ENCODE results near the gene TRAF6. TPM values are rescaled to one million over a fixed set of nuclear protein-coding genes. Genes with fewer than 3 reads are reported as not detected.

Gene TRAF6
- total RNA-seq, 1 experiment from 2014 or later = 9.3 TPM

- no TSS peak for BruUV-seq (replicated peaks)
- POLR2A ChIA-PET = no interaction called here
Measured at GRCh38 chr11:36459046-36459445, 51.0 kb downstream of the TRAF6 start.

GRCh38 chr11:36458129-36458915 lies 51.8 kb downstream of the TRAF6 start:
- no peak for DNase-seq (ENCODE audit: low read depth, low spot score)
- ATAC-seq = no peak
- intact Hi-C loops (cut with micrococcal nuclease) = no loop called here
- CTCF ChIA-PET = no interaction called here
- Histone ChIP-seq H3K27ac (ENCODE audit: low read depth, low read length) (no peak overlapping the region), H4K20me1 (ENCODE audit: insufficient read depth) (no peaks in the 10 kb centered on the region), H3K27me3 (ENCODE audit: insufficient read depth, low read length) (0 out of 2 replicates have a peak, but pooled peaks cover 4% of the 10 kb centered on the region), H3K9me2 (ENCODE audit: insufficient read depth) (no peaks in the 10 kb centered on the region), H3K9ac (ENCODE audit: low read length) (no peak overlapping the region), H3K36me3 (ENCODE audit: control insufficient read depth in 1 of 2, insufficient read depth in 2 of 2, low read length in 2 of 2) (no peaks in the 10 kb centered on the region), H3K4me3 (replicated peaks in 1 of 2; ENCODE audit: low read depth in 1 of 2, low read length in 2 of 2) (no peak overlapping the region), H3K4me2 (ENCODE audit: low read length) (no peak overlapping the region), H2AFZ (ENCODE audit: low read depth, low read length, poor library complexity, severe bottlenecking) (no peak overlapping the region), H3K9me3 (ENCODE audit: control insufficient read depth in 1 of 2, insufficient read depth in 1 of 2, low read depth in 1 of 2, low read length in 2 of 2) (no peaks in the 10 kb centered on the region), H3K79me2 (ENCODE audit: insufficient read depth, low read length) (no peaks in the 10 kb centered on the region), H3K4me1 (ENCODE audit: control insufficient read depth in 1 of 2, insufficient read depth in 2 of 2, low read length in 2 of 2) (peaks cover 2 to 11% of the 10 kb centered on the region in 2 experiments; a peak in 1 of 4 replicates)
- RAD21 ChIA-PET (ENCODE audit: low non-redundant PET in 1 of 2, low total read pairs in 2 of 2, uncharacterized antibody in 2 of 2, unreplicated experiment in 2 of 2) = no interaction called here
- BruUV-seq (replicated peaks) = no TSS peak
- POLR2A ChIA-PET = no interaction called here
- no peak for TF ChIP-seq SP1 (IDR thresholded peaks at IDR 0.05; ENCODE audit: low read depth)
- TF ChIP-seq SRF (IDR thresholded peaks at IDR 0.05; ENCODE audit: low read depth) = no peak
- no peak for TF ChIP-seq ELF1 (IDR thresholded peaks at IDR 0.05; ENCODE audit: borderline replicate concordance, low read depth)
- no peak for TF ChIP-seq POLR2AphosphoS5 (IDR thresholded peaks at IDR 0.05; ENCODE audit: low read depth, low read length)
- no peak for TF ChIP-seq POLR2A (IDR thresholded peaks at IDR 0.05; ENCODE audit: borderline replicate concordance, extremely low read depth, insufficient read depth, insufficient read length)
- TF ChIP-seq CBX3 (IDR thresholded peaks at IDR 0.05; ENCODE audit: low read depth) = no peak
- no peak for TF ChIP-seq ZFX (IDR thresholded peaks at IDR 0.05)
- TF ChIP-seq CEBPB (IDR thresholded peaks at IDR 0.05; ENCODE audit: low read depth) = no peak
- no peak for TF ChIP-seq EZH2phosphoT487 (IDR thresholded peaks at IDR 0.05; ENCODE audit: borderline replicate concordance)
- TF ChIP-seq RAD21 (IDR thresholded peaks at IDR 0.05; ENCODE audit: low read depth) = no peak
- TF ChIP-seq EGR1 (IDR thresholded peaks at IDR 0.05; ENCODE audit: low read depth) = no peak
- no peak for TF ChIP-seq EZH2 (IDR thresholded peaks at IDR 0.05)
- no peak for TF ChIP-seq SIN3A (IDR thresholded peaks at IDR 0.05; ENCODE audit: low read depth)
- no peak for TF ChIP-seq YY1 (IDR thresholded peaks at IDR 0.05; ENCODE audit: extremely low read depth, insufficient replicate concordance, low read depth, low read length)
- no peak for TF ChIP-seq TCF7L2 (IDR thresholded peaks at IDR 0.05; ENCODE audit: borderline replicate concordance, extremely low read depth, insufficient read depth, insufficient read length)
- no peak for TF ChIP-seq FOSL1 (IDR thresholded peaks at IDR 0.05; ENCODE audit: low read depth)
- no peak for TF ChIP-seq REST (IDR thresholded peaks at IDR 0.05; ENCODE audit: low read depth)
- no peak for TF ChIP-seq JUND (IDR thresholded peaks at IDR 0.05)

More at GRCh38 chr11:36459046-36459445, 51.0 kb downstream of the TRAF6 start:
- no peak overlapping the region for H3K9ac ChIP-seq (ENCODE audit: low read length)
- H3K27ac ChIP-seq (ENCODE audit: low read depth, low read length) = no peak overlapping the region
- ChIA-PET CTCF (no interaction called here), RAD21 (ENCODE audit: low non-redundant PET in 1 of 2, low total read pairs in 2 of 2, uncharacterized antibody in 2 of 2, unreplicated experiment in 2 of 2) (no interaction called here)
- H3K4me2 ChIP-seq (ENCODE audit: low read length) = no peak overlapping the region
- TF ChIP-seq EZH2 (IDR thresholded peaks at IDR 0.05) = no peak
- TF ChIP-seq EGR1 (IDR thresholded peaks at IDR 0.05; ENCODE audit: low read depth) = no peak
- TF ChIP-seq JUND (IDR thresholded peaks at IDR 0.05) = no peak
- TF ChIP-seq ZNF274 (IDR thresholded peaks at IDR 0.05; ENCODE audit: low read depth, low read length) = no peak
- TF ChIP-seq SP1 (IDR thresholded peaks at IDR 0.05; ENCODE audit: low read depth) = no peak
- TF ChIP-seq SIN3A (IDR thresholded peaks at IDR 0.05; ENCODE audit: low read depth) = no peak
- DNase-seq (ENCODE audit: low read depth, low spot score) = no peak
- H3K79me2 ChIP-seq (ENCODE audit: insufficient read depth, low read length) = no peaks in the 10 kb centered on the region
- no peak overlapping the region for H3K4me3 ChIP-seq (replicated peaks in 1 of 2; ENCODE audit: low read depth in 1 of 2, low read length in 2 of 2)
- intact Hi-C loops (cut with micrococcal nuclease) = no loop called here
- H3K9me3 ChIP-seq (ENCODE audit: control insufficient read depth in 1 of 2, insufficient read depth in 1 of 2, low read depth in 1 of 2, low read length in 2 of 2) = no peaks in the 10 kb centered on the region
- no peaks in the 10 kb centered on the region for H3K36me3 ChIP-seq (ENCODE audit: control insufficient read depth in 1 of 2, insufficient read depth in 2 of 2, low read length in 2 of 2)
- ATAC-seq = no peak
- H3K9me2 ChIP-seq (ENCODE audit: insufficient read depth) = no peaks in the 10 kb centered on the region
- H2AFZ ChIP-seq (ENCODE audit: low read depth, low read length, poor library complexity, severe bottlenecking) = no peak overlapping the region
- H3K27me3 ChIP-seq (ENCODE audit: insufficient read depth, low read length) = 0 out of 2 replicates have a peak, but pooled peaks cover 4% of the 10 kb centered on the region
- no peaks in the 10 kb centered on the region for H4K20me1 ChIP-seq (ENCODE audit: insufficient read depth)
- peaks cover 2 to 11% of the 10 kb centered on the region in 2 experiments; a peak in 1 of 4 replicates for H3K4me1 ChIP-seq (ENCODE audit: control insufficient read depth in 1 of 2, insufficient read depth in 2 of 2, low read length in 2 of 2)

Data from HCT116 (cell line).